Parathyroid adenoma (tissue), 2 donors: ENCODE data around the gene LYRM1.

ENCODE experiments used
- H2AFZ ChIP-seq: fragments of 300-600 bp; sonication (generic); one replicate; pipeline ENCODE4 v1.7.0; 2017; ENCODE audit warnings: antibody characterized with exemption, mild to moderate bottlenecking
- H3K27ac ChIP-seq: fragments of 300-600 bp; sonication (generic); one replicate; pipeline ENCODE4 v1.7.0; 2017
- H3K27me3 ChIP-seq: fragments of 300-600 bp; sonication (generic); one replicate; pipeline ENCODE4 v1.7.0; 2017; ENCODE audit warnings: low read length; ENCODE audit not compliant: control insufficient read depth, insufficient read depth
- H3K36me3 ChIP-seq: fragments of 300-600 bp; sonication (generic); one replicate; pipeline ENCODE4 v1.7.0; 2017; ENCODE audit warnings: low read length; ENCODE audit not compliant: control insufficient read depth, insufficient read depth
- H3K4me1 ChIP-seq: fragments of 300-600 bp; sonication (generic); one replicate; pipeline ENCODE4 v1.7.0; 2017; ENCODE audit warnings: control low read depth
- H3K4me2 ChIP-seq: fragments of 300-600 bp; sonication (generic); one replicate; pipeline ENCODE4 v1.7.0; 2017; ENCODE audit warnings: low read length
- H3K4me3 ChIP-seq: fragments of 300-600 bp; sonication (generic); one replicate; pipeline ENCODE4 v1.7.0; 2017; ENCODE audit warnings: low read depth, low read length
- H3K79me2 ChIP-seq: fragments of 300-600 bp; sonication (generic); one replicate; pipeline ENCODE4 v1.7.0; 2017; ENCODE audit warnings: control low read depth
- H3K9ac ChIP-seq: fragments of 300-600 bp; sonication (generic); one replicate; pipeline ENCODE4 v1.7.0; 2017; ENCODE audit warnings: mild to moderate bottlenecking
- H3K9me3 ChIP-seq: fragments of 300-600 bp; sonication (generic); one replicate; pipeline ENCODE4 v1.7.0; 2017; ENCODE audit warnings: low read length; ENCODE audit not compliant: control insufficient read depth
- CTCF ChIP-seq: fragments of 300-600 bp; sonication (generic); IDR thresholded peaks from one replicate; pipeline ENCODE4 v1.7.0; 2017; ENCODE audit warnings: antibody characterized with exemption, mild to moderate bottlenecking
- donor health status: primary hyperparathyroidism.

LYRM1 gene

DNA sequence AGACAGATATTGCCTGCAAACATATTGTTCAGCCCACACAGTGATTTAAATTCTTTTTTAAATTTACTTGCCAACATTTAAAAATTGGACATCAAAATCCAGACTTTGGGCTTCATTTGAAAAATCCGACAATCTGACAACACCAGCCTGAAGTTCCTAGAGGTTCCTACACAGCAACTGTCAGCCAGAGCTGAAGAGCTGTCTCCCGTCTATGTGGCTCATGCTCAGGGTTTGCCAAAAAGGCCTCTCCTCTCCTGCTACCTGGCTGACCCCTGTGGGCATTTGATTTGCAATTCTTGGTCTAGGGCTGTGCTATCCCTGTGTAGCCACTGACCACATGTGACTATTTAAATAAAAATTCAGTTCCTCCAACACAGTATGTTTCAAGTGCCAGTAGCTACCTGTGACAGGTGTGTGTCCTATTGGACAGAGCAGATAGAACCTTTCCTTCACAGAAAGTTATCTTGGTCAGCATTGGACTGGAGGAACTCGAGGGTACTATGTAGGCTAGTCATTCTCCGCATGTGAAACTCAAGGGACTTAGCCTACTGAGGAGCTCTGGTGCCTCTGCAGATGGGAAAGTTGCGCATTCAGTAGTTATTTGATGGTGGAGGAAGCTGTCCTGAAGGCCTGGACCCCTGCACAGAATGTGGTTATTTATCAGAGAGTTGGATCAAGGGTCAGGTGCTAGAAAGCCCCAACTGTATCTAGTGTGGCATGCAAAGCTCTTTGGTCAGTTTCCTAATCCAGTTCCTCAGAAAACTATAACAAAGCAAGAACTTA, 2.7 kb downstream of the LYRM1 start:
- H3K9ac ChIP-seq, result no peak overlapping the region

DNA sequence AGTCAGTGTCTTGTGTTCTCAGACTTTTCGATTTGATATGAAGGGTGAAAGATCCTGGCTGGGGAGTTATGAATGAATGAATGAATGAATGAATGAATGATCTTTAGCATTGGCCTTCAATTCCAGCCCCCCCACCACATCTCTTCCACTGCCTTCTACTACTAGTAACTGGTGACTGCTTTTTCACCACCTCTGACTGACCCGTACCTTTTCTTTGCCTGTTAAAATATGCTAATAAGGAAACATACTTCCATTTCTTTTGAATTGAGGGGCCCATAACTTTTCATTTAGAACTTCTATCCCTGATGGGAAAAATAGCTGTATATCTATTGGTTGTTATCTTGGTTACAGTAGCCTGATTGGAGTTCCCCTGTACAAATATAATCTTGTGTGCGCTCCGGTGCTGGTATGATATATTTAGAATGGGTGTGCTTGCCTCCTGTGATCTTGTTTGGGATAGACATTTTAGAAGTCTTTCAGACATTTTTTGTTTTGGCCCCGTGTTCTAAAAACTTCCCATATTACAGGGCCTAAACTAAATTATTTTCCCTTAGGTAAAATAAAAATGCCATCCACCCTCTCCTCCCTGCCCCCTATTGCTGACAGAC, 3.4 kb downstream of the LYRM1 start:
- Histone ChIP-seq H3K9me3 (no peaks in the 10 kb centered on the region), H3K36me3 (no peaks in the 10 kb centered on the region), H3K4me2 (no peak overlapping the region), H3K79me2 (peaks cover 24% of the 10 kb centered on the region), H2AFZ (no peak overlapping the region), H3K4me1 (peaks cover 29% of the 10 kb centered on the region), H3K9ac (no peak overlapping the region), H3K27me3 (no peaks in the 10 kb centered on the region), H3K27ac (peak overlapping the region; percentile 40), H3K4me3 (no peak overlapping the region)
- no peak for TF ChIP-seq CTCF

More for the DNA sequence above, 2.7 kb downstream of the LYRM1 start:
- H3K4me1 ChIP-seq, result peaks cover 29% of the 10 kb centered on the region
- H2AFZ ChIP-seq, result no peak overlapping the region
- no peak overlapping the region for H3K4me3 ChIP-seq
- TF ChIP-seq CTCF, result no peak
- no peaks in the 10 kb centered on the region for H3K9me3 ChIP-seq
- H3K27me3 ChIP-seq, result no peaks in the 10 kb centered on the region
- no peaks in the 10 kb centered on the region for H3K36me3 ChIP-seq
- peak overlapping the region; percentile 96 for H3K27ac ChIP-seq
- peaks cover 20% of the 10 kb centered on the region for H3K79me2 ChIP-seq
- H3K4me2 ChIP-seq, result no peak overlapping the region

GRCh38 chr16:20904507-20905081, 4.0 kb downstream of the LYRM1 start:
- TF ChIP-seq CTCF, result no peak
- Histone ChIP-seq H3K4me1 (peaks cover 29% of the 10 kb centered on the region), H3K4me2 (no peak overlapping the region), H3K9ac (no peak overlapping the region), H2AFZ (no peak overlapping the region), H3K79me2 (peaks cover 28% of the 10 kb centered on the region), H3K36me3 (no peaks in the 10 kb centered on the region), H3K4me3 (no peak overlapping the region), H3K27me3 (no peaks in the 10 kb centered on the region), H3K27ac (peak overlapping the region; percentile 40), H3K9me3 (no peaks in the 10 kb centered on the region)

DNA sequence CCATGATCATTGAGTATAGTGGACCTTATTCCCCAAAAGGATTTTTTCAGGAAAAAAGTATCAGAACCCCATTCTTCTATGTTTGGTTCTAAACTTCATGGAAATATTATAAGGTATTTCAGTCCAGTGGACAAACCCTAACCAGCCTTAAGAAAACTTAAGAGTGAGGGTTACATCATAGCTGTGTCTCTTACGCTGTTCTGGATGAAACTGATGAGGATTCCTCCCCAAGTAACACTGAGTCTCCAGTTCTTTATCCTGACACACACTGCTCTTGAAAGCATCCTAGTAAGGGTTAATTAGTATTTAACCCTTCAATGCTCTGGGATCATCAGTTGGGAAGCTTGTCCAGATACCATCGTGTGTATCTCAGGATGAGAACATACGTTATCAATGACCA, 5.0 kb downstream of the LYRM1 start:
- H3K4me2 ChIP-seq, result no peak overlapping the region
- H3K79me2 ChIP-seq, result peaks cover 34% of the 10 kb centered on the region
- peak overlapping the region; percentile 25 for H3K27ac ChIP-seq
- H2AFZ ChIP-seq, result no peak overlapping the region
- H3K27me3 ChIP-seq, result no peaks in the 10 kb centered on the region
- no peaks in the 10 kb centered on the region for H3K9me3 ChIP-seq
- no peak overlapping the region for H3K4me3 ChIP-seq
- H3K36me3 ChIP-seq, result no peaks in the 10 kb centered on the region
- peaks cover 29% of the 10 kb centered on the region for H3K4me1 ChIP-seq
- H3K9ac ChIP-seq, result no peak overlapping the region
- no peak for TF ChIP-seq CTCF
